ENCODE measurements around the gene CSPG5. TPM values are rescaled to one million over a fixed set of nuclear protein-coding genes. Genes with fewer than 3 reads are reported as not detected.

The CSPG5 gene
- polyA plus RNA-seq, 1 donor from 2014 or later = 67.1 TPM

DNA sequence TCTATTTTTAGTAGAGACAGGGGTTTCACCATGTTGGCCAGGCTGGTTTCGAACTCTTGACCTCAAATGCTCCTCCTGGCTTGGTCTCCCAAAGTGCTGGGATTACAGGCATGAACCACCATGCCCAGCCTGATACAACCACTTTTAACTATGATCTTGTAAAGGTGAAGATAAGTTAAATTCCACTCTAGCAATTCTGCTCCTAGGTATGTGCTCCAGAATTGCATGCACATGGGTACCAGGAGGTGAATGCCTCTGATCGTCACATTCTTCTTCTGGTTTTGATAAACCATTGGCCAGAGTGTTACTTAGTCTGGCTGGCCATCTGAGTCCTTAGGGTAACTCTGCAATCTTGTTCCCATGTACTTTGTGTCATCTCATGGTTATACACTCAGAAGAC lies 22.3 kb downstream of the CSPG5 start:
- H3K9ac ChIP-seq (ENCODE audit: low read length) = no peak overlapping the region
- no peaks in the 10 kb centered on the region for H4K20me1 ChIP-seq (ENCODE audit: insufficient read depth)
- no peaks in the 10 kb centered on the region for H3K9me3 ChIP-seq (ENCODE audit: low read length)
- TF ChIP-seq MXI1 (conservative IDR thresholded peaks at IDR 0.05; ENCODE audit: poor library complexity, severe bottlenecking) = no peak
- TF ChIP-seq, protein P1, sequence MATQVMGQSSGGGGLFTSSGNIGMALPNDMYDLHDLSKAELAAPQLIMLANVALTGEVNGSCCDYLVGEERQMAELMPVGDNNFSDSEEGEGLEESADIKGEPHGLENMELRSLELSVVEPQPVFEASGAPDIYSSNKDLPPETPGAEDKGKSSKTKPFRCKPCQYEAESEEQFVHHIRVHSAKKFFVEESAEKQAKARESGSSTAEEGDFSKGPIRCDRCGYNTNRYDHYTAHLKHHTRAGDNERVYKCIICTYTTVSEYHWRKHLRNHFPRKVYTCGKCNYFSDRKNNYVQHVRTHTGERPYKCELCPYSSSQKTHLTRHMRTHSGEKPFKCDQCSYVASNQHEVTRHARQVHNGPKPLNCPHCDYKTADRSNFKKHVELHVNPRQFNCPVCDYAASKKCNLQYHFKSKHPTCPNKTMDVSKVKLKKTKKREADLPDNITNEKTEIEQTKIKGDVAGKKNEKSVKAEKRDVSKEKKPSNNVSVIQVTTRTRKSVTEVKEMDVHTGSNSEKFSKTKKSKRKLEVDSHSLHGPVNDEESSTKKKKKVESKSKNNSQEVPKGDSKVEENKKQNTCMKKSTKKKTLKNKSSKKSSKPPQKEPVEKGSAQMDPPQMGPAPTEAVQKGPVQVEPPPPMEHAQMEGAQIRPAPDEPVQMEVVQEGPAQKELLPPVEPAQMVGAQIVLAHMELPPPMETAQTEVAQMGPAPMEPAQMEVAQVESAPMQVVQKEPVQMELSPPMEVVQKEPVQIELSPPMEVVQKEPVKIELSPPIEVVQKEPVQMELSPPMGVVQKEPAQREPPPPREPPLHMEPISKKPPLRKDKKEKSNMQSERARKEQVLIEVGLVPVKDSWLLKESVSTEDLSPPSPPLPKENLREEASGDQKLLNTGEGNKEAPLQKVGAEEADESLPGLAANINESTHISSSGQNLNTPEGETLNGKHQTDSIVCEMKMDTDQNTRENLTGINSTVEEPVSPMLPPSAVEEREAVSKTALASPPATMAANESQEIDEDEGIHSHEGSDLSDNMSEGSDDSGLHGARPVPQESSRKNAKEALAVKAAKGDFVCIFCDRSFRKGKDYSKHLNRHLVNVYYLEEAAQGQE (IDR thresholded peaks at IDR 0.05; ENCODE audit: borderline replicate concordance) = no peak
- TF ChIP-seq EP300 (conservative IDR thresholded peaks at IDR 0.05; ENCODE audit: poor library complexity, severe bottlenecking) = no peak
- TF ChIP-seq EZH2 (IDR thresholded peaks at IDR 0.05; ENCODE audit: borderline replicate concordance, insufficient read depth, low read length, poor library complexity, severe bottlenecking) = no peak
- no peak for TF ChIP-seq RAD21 (conservative IDR thresholded peaks at IDR 0.05)
- TF ChIP-seq, protein P2, sequence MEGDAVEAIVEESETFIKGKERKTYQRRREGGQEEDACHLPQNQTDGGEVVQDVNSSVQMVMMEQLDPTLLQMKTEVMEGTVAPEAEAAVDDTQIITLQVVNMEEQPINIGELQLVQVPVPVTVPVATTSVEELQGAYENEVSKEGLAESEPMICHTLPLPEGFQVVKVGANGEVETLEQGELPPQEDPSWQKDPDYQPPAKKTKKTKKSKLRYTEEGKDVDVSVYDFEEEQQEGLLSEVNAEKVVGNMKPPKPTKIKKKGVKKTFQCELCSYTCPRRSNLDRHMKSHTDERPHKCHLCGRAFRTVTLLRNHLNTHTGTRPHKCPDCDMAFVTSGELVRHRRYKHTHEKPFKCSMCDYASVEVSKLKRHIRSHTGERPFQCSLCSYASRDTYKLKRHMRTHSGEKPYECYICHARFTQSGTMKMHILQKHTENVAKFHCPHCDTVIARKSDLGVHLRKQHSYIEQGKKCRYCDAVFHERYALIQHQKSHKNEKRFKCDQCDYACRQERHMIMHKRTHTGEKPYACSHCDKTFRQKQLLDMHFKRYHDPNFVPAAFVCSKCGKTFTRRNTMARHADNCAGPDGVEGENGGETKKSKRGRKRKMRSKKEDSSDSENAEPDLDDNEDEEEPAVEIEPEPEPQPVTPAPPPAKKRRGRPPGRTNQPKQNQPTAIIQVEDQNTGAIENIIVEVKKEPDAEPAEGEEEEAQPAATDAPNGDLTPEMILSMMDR (IDR thresholded peaks at IDR 0.05; ENCODE audit: poor library complexity, severe bottlenecking) = no peak
- no peak for TF ChIP-seq POLR2AphosphoS5 (IDR thresholded peaks at IDR 0.05)
- no peak for TF ChIP-seq TAF1 (IDR thresholded peaks at IDR 0.05; ENCODE audit: low read depth)
- TF ChIP-seq SMC3 (conservative IDR thresholded peaks at IDR 0.05; ENCODE audit: poor library complexity) = no peak
- no peak overlapping the region for H3K4me2 ChIP-seq (ENCODE audit: low read length)
- no peak overlapping the region for H3K27ac ChIP-seq (ENCODE audit: low read length)
- H3K27me3 ChIP-seq (ENCODE audit: insufficient read depth, low read depth, low read length) = no peaks in the 10 kb centered on the region
- H3K79me2 ChIP-seq (replicated peaks; ENCODE audit: insufficient read depth, low read length) = no peaks in the 10 kb centered on the region
- no peak overlapping the region for H3K4me3 ChIP-seq (ENCODE audit: low read length)
- no peaks in the 10 kb centered on the region for H3K36me3 ChIP-seq (ENCODE audit: insufficient read depth, low read length)
- H3K9me2 ChIP-seq (ENCODE audit: insufficient read depth, low read length) = no peaks in the 10 kb centered on the region
- H2AFZ ChIP-seq (ENCODE audit: low read depth, low read length) = no peak overlapping the region
- H3F3A ChIP-seq (ENCODE audit: insufficient read depth, low read length, poor library complexity, severe bottlenecking) = no peaks in the 10 kb centered on the region

DNA sequence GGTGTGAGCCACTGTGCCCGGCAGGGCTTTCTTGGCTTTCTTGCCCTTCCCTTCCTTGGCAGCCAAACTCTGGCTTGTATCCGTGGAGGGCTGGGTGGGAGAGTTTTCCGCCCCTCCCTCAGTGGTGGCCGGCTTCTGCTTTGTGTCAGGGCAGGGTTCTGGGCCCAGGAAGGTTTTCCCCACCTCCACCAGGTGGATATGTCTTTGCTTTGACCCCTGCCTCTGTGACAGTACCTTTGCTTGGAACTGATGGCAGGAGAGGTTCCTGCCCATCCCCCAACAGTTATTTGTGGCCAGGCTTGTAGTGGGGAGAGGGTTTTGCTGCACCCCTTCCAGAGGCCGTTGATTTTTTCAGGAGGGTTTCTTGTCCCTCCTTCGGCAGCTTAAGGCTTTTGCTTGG lies 24.3 kb downstream of the CSPG5 start:
- Histone ChIP-seq H3K27ac (ENCODE audit: low read length) (no peak overlapping the region), H3K9me2 (ENCODE audit: insufficient read depth, low read length) (no peaks in the 10 kb centered on the region), H3F3A (ENCODE audit: insufficient read depth, low read length, poor library complexity, severe bottlenecking) (no peaks in the 10 kb centered on the region), H3K4me2 (ENCODE audit: low read length) (no peak overlapping the region), H4K20me1 (ENCODE audit: insufficient read depth) (no peaks in the 10 kb centered on the region), H3K9ac (ENCODE audit: low read length) (no peak overlapping the region), H3K27me3 (ENCODE audit: insufficient read depth, low read depth, low read length) (no peaks in the 10 kb centered on the region), H3K79me2 (replicated peaks; ENCODE audit: insufficient read depth, low read length) (no peaks in the 10 kb centered on the region), H3K36me3 (ENCODE audit: insufficient read depth, low read length) (no peaks in the 10 kb centered on the region), H3K4me3 (ENCODE audit: low read length) (no peak overlapping the region), H2AFZ (ENCODE audit: low read depth, low read length) (no peak overlapping the region), H3K9me3 (ENCODE audit: low read length) (no peaks in the 10 kb centered on the region)
- TF ChIP-seq EP300 (conservative IDR thresholded peaks at IDR 0.05; ENCODE audit: poor library complexity, severe bottlenecking) = no peak

DNA sequence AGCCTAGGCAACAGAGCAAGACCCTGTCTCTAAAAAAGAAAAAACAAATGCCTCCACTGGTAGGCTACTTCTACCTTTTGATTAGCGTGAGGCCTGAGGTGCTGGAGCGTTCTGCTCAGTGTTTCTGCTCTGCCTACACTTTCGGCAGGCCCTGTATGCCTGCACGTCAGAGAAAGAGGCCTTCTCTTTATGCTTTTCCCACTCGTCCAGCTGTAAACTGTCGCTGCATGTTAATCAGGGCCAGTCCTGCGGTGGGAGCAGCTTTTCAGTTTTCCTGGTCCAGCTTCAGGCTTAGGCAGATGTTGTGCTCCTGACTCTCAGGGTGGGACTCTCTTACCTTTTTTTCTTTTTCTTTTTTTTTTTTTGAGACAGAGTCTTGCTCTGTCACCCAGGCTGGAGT lies 25.3 kb downstream of the CSPG5 start:
- TF ChIP-seq TAF1 (IDR thresholded peaks at IDR 0.05; ENCODE audit: low read depth) (no peak), MXI1 (conservative IDR thresholded peaks at IDR 0.05; ENCODE audit: poor library complexity, severe bottlenecking) (no peak), SMC3 (conservative IDR thresholded peaks at IDR 0.05; ENCODE audit: poor library complexity) (no peak), POLR2AphosphoS5 (IDR thresholded peaks at IDR 0.05) (no peak), RAD21 (conservative IDR thresholded peaks at IDR 0.05) (no peak), EZH2 (IDR thresholded peaks at IDR 0.05; ENCODE audit: borderline replicate concordance, insufficient read depth, low read length, poor library complexity, severe bottlenecking) (no peak), EP300 (conservative IDR thresholded peaks at IDR 0.05; ENCODE audit: poor library complexity, severe bottlenecking) (no peak)
- TF ChIP-seq, protein P1 (IDR thresholded peaks at IDR 0.05; ENCODE audit: borderline replicate concordance) = no peak
- TF ChIP-seq, protein P2 (IDR thresholded peaks at IDR 0.05; ENCODE audit: poor library complexity, severe bottlenecking) = no peak
- H3K9ac ChIP-seq (ENCODE audit: low read length) = no peak overlapping the region
- no peak overlapping the region for H2AFZ ChIP-seq (ENCODE audit: low read depth, low read length)
- no peaks in the 10 kb centered on the region for H4K20me1 ChIP-seq (ENCODE audit: insufficient read depth)
- H3K4me3 ChIP-seq (ENCODE audit: low read length) = no peak overlapping the region
- no peaks in the 10 kb centered on the region for H3K9me2 ChIP-seq (ENCODE audit: insufficient read depth, low read length)
- H3K27ac ChIP-seq (ENCODE audit: low read length) = no peak overlapping the region
- H3K36me3 ChIP-seq (ENCODE audit: insufficient read depth, low read length) = no peaks in the 10 kb centered on the region
- H3F3A ChIP-seq (ENCODE audit: insufficient read depth, low read length, poor library complexity, severe bottlenecking) = no peaks in the 10 kb centered on the region
- no peaks in the 10 kb centered on the region for H3K79me2 ChIP-seq (replicated peaks; ENCODE audit: insufficient read depth, low read length)
- H3K4me2 ChIP-seq (ENCODE audit: low read length) = no peak overlapping the region
- H3K9me3 ChIP-seq (ENCODE audit: low read length) = no peaks in the 10 kb centered on the region
- no peaks in the 10 kb centered on the region for H3K27me3 ChIP-seq (ENCODE audit: insufficient read depth, low read depth, low read length)
